HFF-Myc (cell line): ENCODE measurements around the gene EXOSC1.

Experiments
- DNase-seq: peaks from one replicate; pipeline ENCODE4 v3.0.0-alpha.2; 2011; ENCODE audit warnings: low read depth; ENCODE audit errors: extremely low read depth
- H3K4me3 ChIP-seq: replicated peaks from 2 replicates; pipeline ENCODE4 v1.5.1; 2011; ENCODE audit warnings: low read depth, mild to moderate bottlenecking, control low read depth, low read length
- CTCF ChIP-seq: IDR thresholded peaks from 2 replicates; pipeline ENCODE4 v1.5.1; 2012; ENCODE audit warnings: mild to moderate bottlenecking, low read depth, low read length, control low read depth; ENCODE audit errors: missing control alignments

Gene EXOSC1

DNA sequence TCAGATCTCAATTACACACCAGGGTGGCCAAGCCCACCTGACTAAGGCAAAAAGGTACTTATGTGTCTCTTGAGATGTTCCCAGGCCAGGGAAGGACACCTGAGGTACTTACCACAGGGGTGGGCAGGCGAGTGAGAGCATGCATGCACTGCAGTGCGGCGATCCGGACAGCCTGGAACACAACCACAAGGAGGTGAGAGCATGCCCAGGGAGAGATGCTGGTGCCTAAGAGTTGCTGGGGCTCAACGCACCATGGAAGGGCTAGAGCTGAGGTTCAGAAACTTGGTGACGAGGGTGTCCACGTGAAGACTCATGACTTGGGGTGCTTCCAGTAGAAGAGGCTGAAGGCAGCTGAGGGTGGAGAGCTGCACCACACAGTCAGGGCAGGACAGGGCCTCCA is 13.3 kb upstream of the EXOSC1 start:
- TF ChIP-seq CTCF: no peak
- H3K4me3 ChIP-seq: no peak overlapping the region
- no peak for DNase-seq

GRCh38 chr10:97456686-97457065 is 10.9 kb upstream of the EXOSC1 start:
- H3K4me3 ChIP-seq: no peak overlapping the region
- TF ChIP-seq CTCF: no peak
- DNase-seq: no peak

GRCh38 chr10:97456034-97456685 is 10.4 kb upstream of the EXOSC1 start:
- no peak for DNase-seq
- no peak for TF ChIP-seq CTCF
- no peak overlapping the region for H3K4me3 ChIP-seq

GRCh38 chr10:97454330-97455036 is 8.7 kb upstream of the EXOSC1 start:
- H3K4me3 ChIP-seq: no peak overlapping the region
- no peak for DNase-seq
- no peak for TF ChIP-seq CTCF

DNA sequence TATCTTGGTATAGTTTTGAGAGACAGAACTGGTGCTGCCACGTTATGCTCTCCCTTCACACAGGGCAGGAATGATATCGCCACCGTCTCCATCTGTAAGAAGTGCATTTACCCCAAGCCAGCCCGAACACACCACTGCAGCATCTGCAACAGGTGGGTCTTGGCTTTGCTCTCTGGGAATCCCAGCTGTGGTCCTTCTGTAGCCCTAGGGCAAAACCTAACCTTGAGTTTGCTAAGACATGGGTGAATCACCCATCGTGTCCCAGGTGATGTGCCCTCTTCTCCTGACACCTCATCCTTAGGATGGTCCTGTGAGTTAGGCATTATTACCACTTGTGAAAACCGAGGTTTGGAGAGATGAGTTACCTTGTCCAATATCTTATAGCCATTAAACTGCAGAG is 6.5 kb upstream of the EXOSC1 start:
- DNase-seq: no peak
- TF ChIP-seq CTCF: no peak
- H3K4me3 ChIP-seq: no peak overlapping the region

GRCh38 chr10:97451605-97452004 is 5.8 kb upstream of the EXOSC1 start:
- no peak for TF ChIP-seq CTCF
- H3K4me3 ChIP-seq: no peak overlapping the region
- DNase-seq: no peak
